Measurements from ENCODE around the gene HIRA.

Gene HIRA

DNA sequence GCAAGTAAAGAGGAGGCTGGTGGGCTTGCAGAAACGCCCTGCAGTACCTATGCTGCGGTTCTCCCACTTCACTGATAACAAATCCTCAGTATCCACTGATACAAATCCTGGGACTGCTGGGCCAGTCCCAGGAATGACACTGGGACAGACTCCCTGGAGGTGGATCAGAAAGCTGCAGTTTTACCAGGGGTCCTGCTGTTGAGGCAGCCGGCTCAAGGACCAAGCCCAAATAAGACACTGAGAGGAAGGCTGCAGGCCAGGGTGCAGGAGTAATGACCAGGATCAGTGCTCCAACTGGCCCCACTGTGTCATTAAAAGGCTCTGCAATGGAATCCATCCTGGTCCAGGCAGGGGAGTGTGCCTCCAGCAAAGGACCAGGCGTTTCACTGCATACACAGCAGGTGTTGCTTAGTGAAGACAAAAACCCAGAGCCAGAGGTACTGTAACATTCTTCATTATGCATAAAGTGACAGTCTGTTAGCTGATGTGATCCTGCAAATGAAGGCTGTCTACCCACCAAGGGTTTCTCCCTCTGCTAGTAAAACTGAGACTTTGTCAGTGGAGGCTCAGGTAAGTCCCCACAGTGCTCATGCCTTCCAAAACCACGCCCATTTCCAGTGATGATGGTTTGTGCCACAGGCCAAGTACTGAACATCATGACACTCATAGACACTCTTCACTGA is 17.3 kb upstream of the HIRA start:
- Histone ChIP-seq H4K20me1 (ENCODE audit: insufficient read depth, low read length) (no peaks in the 10 kb centered on the region), H3K36me3 (replicated peaks; ENCODE audit: insufficient read depth, low read length) (0 out of 2 replicates have a peak, but pooled peaks cover under 1% of the 10 kb centered on the region), H3K79me2 (ENCODE audit: low read length) (peaks cover 48% of the 10 kb centered on the region)

DNA sequence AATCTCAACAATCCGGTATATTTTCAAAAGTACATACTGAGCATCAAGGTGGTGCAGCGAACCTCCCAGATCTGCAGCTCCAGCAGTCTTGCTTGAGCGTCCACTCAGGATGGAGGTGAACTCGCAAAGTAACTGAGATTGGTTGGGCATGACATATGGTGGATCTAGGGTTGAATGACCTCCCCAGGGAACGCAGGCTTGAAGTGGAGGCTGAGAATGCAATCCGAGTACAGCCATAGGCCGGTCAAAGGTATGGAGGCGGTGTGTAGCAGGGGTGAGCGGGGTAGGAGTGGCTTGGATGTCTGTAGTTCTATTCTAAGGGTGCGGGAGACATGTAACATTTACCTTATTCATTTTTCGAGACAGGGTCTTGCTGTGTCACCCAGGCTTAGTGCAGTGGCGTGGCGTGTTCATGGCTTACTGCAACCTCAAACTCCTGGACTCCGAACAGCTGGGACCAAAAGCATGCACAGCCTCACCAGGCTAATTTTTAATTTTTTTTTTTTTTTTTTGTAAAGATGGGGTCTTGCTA is 16.6 kb upstream of the HIRA start:
- Histone ChIP-seq H3K36me3 (replicated peaks; ENCODE audit: insufficient read depth, low read length) (no peaks in the 10 kb centered on the region), H3K9me2 (replicated peaks; ENCODE audit: insufficient read depth, low read length) (no peaks in the 10 kb centered on the region), H3F3A (ENCODE audit: insufficient read depth, low read length) (peaks cover 28% of the 10 kb centered on the region), H3K4me1 (ENCODE audit: low read length) (peaks cover 16% of the 10 kb centered on the region), H3K27ac (ENCODE audit: low read length) (peak overlapping the region; percentile 75), H3K9ac (ENCODE audit: low read length) (peak overlapping the region; percentile 78), H3K79me2 (ENCODE audit: low read length) (peaks cover 55% of the 10 kb centered on the region), H3K4me2 (ENCODE audit: low read depth, low read length) (peak overlapping the region; percentile 84), H2AFZ (ENCODE audit: low read length) (peak overlapping the region; percentile 87), H3K4me3 (ENCODE audit: low read length) (peak overlapping the region; percentile 88), H4K20me1 (ENCODE audit: insufficient read depth, low read length) (no peaks in the 10 kb centered on the region), H3K27me3 (replicated peaks; ENCODE audit: insufficient read depth, low read length) (no peaks in the 10 kb centered on the region), H3K9me3 (replicated peaks; ENCODE audit: insufficient read depth, low read length) (no peaks in the 10 kb centered on the region)
- TF ChIP-seq EZH2phosphoT487 (IDR thresholded peaks at IDR 0.05; ENCODE audit: low read length) = no peak
- no peak for TF ChIP-seq EZH2 (optimal IDR thresholded peaks at IDR 0.05; ENCODE audit: low read depth, low read length)
- TF ChIP-seq, protein P1, sequence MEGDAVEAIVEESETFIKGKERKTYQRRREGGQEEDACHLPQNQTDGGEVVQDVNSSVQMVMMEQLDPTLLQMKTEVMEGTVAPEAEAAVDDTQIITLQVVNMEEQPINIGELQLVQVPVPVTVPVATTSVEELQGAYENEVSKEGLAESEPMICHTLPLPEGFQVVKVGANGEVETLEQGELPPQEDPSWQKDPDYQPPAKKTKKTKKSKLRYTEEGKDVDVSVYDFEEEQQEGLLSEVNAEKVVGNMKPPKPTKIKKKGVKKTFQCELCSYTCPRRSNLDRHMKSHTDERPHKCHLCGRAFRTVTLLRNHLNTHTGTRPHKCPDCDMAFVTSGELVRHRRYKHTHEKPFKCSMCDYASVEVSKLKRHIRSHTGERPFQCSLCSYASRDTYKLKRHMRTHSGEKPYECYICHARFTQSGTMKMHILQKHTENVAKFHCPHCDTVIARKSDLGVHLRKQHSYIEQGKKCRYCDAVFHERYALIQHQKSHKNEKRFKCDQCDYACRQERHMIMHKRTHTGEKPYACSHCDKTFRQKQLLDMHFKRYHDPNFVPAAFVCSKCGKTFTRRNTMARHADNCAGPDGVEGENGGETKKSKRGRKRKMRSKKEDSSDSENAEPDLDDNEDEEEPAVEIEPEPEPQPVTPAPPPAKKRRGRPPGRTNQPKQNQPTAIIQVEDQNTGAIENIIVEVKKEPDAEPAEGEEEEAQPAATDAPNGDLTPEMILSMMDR (IDR thresholded peaks at IDR 0.05; ENCODE audit: low read length) = no peak
- DNase-seq = peak; percentile 55

More for the DNA sequence above, 17.3 kb upstream of the HIRA start:
- H2AFZ ChIP-seq (ENCODE audit: low read length) = no peak overlapping the region
- no peaks in the 10 kb centered on the region for H3K27me3 ChIP-seq (replicated peaks; ENCODE audit: insufficient read depth, low read length)
- H3K4me3 ChIP-seq (ENCODE audit: low read length) = peak overlapping the region; percentile 88
- H3K9me3 ChIP-seq (replicated peaks; ENCODE audit: insufficient read depth, low read length) = no peaks in the 10 kb centered on the region
- no peaks in the 10 kb centered on the region for H3K9me2 ChIP-seq (replicated peaks; ENCODE audit: insufficient read depth, low read length)
- peak overlapping the region; percentile 84; the same call in 1 of the 2 replicates for H3K4me2 ChIP-seq (ENCODE audit: low read depth, low read length)
- peak overlapping the region; percentile 75; the same call in 1 of the 2 replicates for H3K27ac ChIP-seq (ENCODE audit: low read length)
- H3K9ac ChIP-seq (ENCODE audit: low read length) = peak overlapping the region; percentile 78; the same call in 1 of the 2 replicates
- TF ChIP-seq EZH2 (optimal IDR thresholded peaks at IDR 0.05; ENCODE audit: low read depth, low read length) = no peak
- TF ChIP-seq, protein P1 (IDR thresholded peaks at IDR 0.05; ENCODE audit: low read length) = no peak
- no peak for TF ChIP-seq EZH2phosphoT487 (IDR thresholded peaks at IDR 0.05; ENCODE audit: low read length)
- H3K4me1 ChIP-seq (ENCODE audit: low read length) = peaks cover 16% of the 10 kb centered on the region
- DNase-seq = peak; percentile 63
- H3F3A ChIP-seq (ENCODE audit: insufficient read depth, low read length) = peaks cover 28% of the 10 kb centered on the region

DNA sequence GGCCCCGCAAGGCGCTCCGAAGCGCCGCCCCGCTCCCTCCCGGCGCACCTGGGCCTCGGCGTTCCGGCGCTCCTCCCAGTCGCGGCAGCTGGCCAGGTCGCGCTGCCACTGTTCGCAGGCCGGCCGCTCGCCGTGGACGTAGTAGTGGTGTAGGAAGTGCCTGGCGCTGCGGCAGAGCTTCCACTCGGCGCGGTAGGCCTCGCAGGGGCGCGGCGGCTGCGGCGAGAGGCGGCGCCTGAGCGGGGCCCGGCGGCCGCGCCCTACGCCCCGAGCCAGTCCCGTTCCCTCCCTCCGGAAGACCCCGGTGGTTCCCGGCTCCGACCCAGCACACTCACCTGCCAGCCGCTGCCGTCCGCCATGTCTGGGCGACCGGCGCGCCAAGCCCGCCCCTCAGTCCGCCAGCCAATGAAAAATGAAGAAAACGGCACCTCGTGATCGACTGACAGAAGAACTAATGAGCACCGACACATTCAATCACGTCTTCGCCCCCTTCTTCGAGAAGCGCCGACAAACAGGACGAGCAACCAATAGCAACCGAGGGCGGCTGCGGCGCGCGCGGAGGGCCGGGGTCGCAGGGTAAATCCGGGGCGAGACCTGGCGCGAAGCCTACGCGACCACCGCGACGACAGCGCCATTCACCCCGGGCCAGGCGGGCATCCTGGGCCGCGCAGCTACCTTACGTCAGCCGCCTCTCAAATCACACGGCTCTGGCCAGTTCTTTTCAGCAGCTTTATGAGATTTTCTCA is 16.0 kb upstream of the HIRA start, which contains the start of gene C22orf39:
C22orf39 (minus strand) TSS at position 382 of the 746 bp plus-strand sequence; CDS start at position 359, 23 bp downstream.
- DNase-seq = peak; percentile 95
- Histone ChIP-seq H3K79me2 (ENCODE audit: low read length) (peaks cover 61% of the 10 kb centered on the region), H3K4me1 (ENCODE audit: low read length) (peaks cover 16% of the 10 kb centered on the region), H3K27ac (ENCODE audit: low read length) (peak within 1 kb of the TSS; percentile 75), H3K9me2 (replicated peaks; ENCODE audit: insufficient read depth, low read length) (no peaks in the 10 kb centered on the region), H3K4me2 (ENCODE audit: low read depth, low read length) (peak within 1 kb of the TSS; percentile 84), H3K9ac (ENCODE audit: low read length) (peak within 1 kb of the TSS; percentile 78), H3K27me3 (replicated peaks; ENCODE audit: insufficient read depth, low read length) (no peaks in the 10 kb centered on the region), H3K36me3 (replicated peaks; ENCODE audit: insufficient read depth, low read length) (no peaks in the 10 kb centered on the region), H3K9me3 (replicated peaks; ENCODE audit: insufficient read depth, low read length) (no peaks in the 10 kb centered on the region), H3F3A (ENCODE audit: insufficient read depth, low read length) (peaks cover 28% of the 10 kb centered on the region), H4K20me1 (ENCODE audit: insufficient read depth, low read length) (no peaks in the 10 kb centered on the region), H2AFZ (ENCODE audit: low read length) (peak within 1 kb of the TSS; percentile 87), H3K4me3 (ENCODE audit: low read length) (peak within 1 kb of the TSS; percentile 88)
- TF ChIP-seq, protein P1 (IDR thresholded peaks at IDR 0.05; ENCODE audit: low read length) = no peak
- TF ChIP-seq EZH2phosphoT487 (IDR thresholded peaks at IDR 0.05; ENCODE audit: low read length) = no peak
- TF ChIP-seq EZH2 (optimal IDR thresholded peaks at IDR 0.05; ENCODE audit: low read depth, low read length) = no peak
